DOHH2 (cell line): ENCODE measurements around the gene AKAP5.

ENCODE experiments used
- H3F3A ChIP-seq: fragments of 200-600 bp; sonication (generic), shearing (Covaris generic); 2 replicates; pipeline ENCODE4 v1.6.0; 2016; ENCODE audit warnings: antibody characterized with exemption, mild to moderate bottlenecking; ENCODE audit not compliant: control insufficient read depth, insufficient read depth
- H3K27ac ChIP-seq: fragments of 200-600 bp; sonication (generic); 2 replicates; pipeline ENCODE4 v1.5.1; 2014; ENCODE audit warnings: low read depth, mild to moderate bottlenecking, low read length, moderate library complexity
- H3K27me3 ChIP-seq: fragments of 200-600 bp; sonication (generic); 2 replicates; pipeline ENCODE4 v1.6.1; 2014; ENCODE audit warnings: mild to moderate bottlenecking, low read length, mixed read lengths; ENCODE audit not compliant: control insufficient read depth
- H3K36me3 ChIP-seq: fragments of 200-600 bp; sonication (generic); 2 replicates; pipeline ENCODE4 v1.6.1; 2014; ENCODE audit warnings: mild to moderate bottlenecking, low read length, moderate library complexity, mixed read lengths; ENCODE audit not compliant: control insufficient read depth
- H3K4me1 ChIP-seq: fragments of 200-600 bp; sonication (generic); 2 replicates; pipeline ENCODE4 v1.6.1; 2014; ENCODE audit warnings: mild to moderate bottlenecking, low read length, mixed read lengths; ENCODE audit not compliant: control insufficient read depth
- H3K4me2 ChIP-seq: fragments of 200-600 bp; sonication (generic); 2 replicates; pipeline ENCODE4 v1.6.0; 2014; ENCODE audit warnings: mild to moderate bottlenecking, low read length, moderate library complexity
- H3K4me3 ChIP-seq: fragments of 200-600 bp; sonication (generic); 2 replicates; pipeline ENCODE4 v1.5.1; 2014; ENCODE audit warnings: mild to moderate bottlenecking, low read length, mixed read lengths
- H3K79me2 ChIP-seq: fragments of 200-600 bp; sonication (generic); 2 replicates; pipeline ENCODE4 v1.6.1; 2014; ENCODE audit warnings: mild to moderate bottlenecking, low read length, mixed read lengths; ENCODE audit not compliant: control insufficient read depth
- H3K9me2 ChIP-seq: fragments of 200-600 bp; sonication (generic); replicated peaks from 2 replicates; pipeline ENCODE4 v1.6.1; 2014; ENCODE audit warnings: mild to moderate bottlenecking, low read length, mixed read lengths; ENCODE audit not compliant: control insufficient read depth
- H3K9me3 ChIP-seq: fragments of 200-600 bp; sonication (generic); 2 replicates; pipeline ENCODE4 v1.6.1; 2014; ENCODE audit warnings: antibody characterized with exemption, low read length, mixed read lengths; ENCODE audit not compliant: control insufficient read depth, insufficient read depth
- H4K20me1 ChIP-seq: fragments of 200-600 bp; sonication (generic); 2 replicates; pipeline ENCODE4 v1.6.0; 2014; ENCODE audit warnings: low read depth, mild to moderate bottlenecking, antibody characterized with exemption, low read length, moderate library complexity; ENCODE audit not compliant: control insufficient read depth, insufficient read depth
- EZH2phosphoT487 ChIP-seq: fragments of 200-600 bp; sonication (generic); IDR thresholded peaks from 2 replicates; pipeline ENCODE4 v1.6.1; 2017; ENCODE audit warnings: borderline replicate concordance, mild to moderate bottlenecking, antibody characterized with exemption, low read length, moderate library complexity, mixed read lengths
- TF ChIP-seq, protein P1 (sequence below): fragments of 200-600 bp; sonication (generic); IDR thresholded peaks from one replicate; pipeline ENCODE4 v1.5.1; 2014; ENCODE audit warnings: antibody characterized with exemption, mild to moderate bottlenecking, low read depth, low read length; ENCODE audit not compliant: poor library complexity, severe bottlenecking

Gene AKAP5

DNA sequence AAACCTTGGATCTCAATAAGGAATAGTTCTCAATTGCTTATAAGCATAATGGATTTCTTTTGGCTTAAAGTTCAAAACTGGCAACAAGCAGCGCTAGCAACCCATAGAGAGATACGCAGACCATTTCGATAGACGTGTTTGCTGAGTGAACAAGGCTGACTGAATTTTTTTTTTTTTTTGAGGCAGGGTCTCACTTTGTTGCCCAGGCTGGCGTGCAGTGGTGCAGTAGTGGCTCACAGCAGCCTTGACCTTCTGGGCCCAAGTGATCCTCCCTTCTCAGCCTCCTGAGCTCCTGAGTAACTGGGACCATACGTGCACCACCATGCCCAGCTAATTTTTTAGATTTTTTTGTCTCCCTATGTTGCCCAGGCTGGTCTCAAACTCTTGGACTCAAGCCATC lies 1.4 kb upstream of the AKAP5 start:
- peaks cover 18% of the 10 kb centered on the region for H3K27me3 ChIP-seq
- H3K4me3 ChIP-seq = peak overlapping the region; percentile 69; the same call in 1 of the 2 replicates
- peaks cover 52% of the 10 kb centered on the region for H3K4me1 ChIP-seq
- H3F3A ChIP-seq = peaks cover 30% of the 10 kb centered on the region
- H3K27ac ChIP-seq = no peak overlapping the region
- no peak for TF ChIP-seq EZH2phosphoT487
- TF ChIP-seq, protein P1, sequence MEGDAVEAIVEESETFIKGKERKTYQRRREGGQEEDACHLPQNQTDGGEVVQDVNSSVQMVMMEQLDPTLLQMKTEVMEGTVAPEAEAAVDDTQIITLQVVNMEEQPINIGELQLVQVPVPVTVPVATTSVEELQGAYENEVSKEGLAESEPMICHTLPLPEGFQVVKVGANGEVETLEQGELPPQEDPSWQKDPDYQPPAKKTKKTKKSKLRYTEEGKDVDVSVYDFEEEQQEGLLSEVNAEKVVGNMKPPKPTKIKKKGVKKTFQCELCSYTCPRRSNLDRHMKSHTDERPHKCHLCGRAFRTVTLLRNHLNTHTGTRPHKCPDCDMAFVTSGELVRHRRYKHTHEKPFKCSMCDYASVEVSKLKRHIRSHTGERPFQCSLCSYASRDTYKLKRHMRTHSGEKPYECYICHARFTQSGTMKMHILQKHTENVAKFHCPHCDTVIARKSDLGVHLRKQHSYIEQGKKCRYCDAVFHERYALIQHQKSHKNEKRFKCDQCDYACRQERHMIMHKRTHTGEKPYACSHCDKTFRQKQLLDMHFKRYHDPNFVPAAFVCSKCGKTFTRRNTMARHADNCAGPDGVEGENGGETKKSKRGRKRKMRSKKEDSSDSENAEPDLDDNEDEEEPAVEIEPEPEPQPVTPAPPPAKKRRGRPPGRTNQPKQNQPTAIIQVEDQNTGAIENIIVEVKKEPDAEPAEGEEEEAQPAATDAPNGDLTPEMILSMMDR = no peak
- peaks cover 26% of the 10 kb centered on the region for H3K36me3 ChIP-seq
- no peaks in the 10 kb centered on the region for H3K9me3 ChIP-seq
- no peaks in the 10 kb centered on the region for H3K79me2 ChIP-seq
- peaks cover 4% of the 10 kb centered on the region; the same call in 1 of the 2 replicates for H4K20me1 ChIP-seq
- peak overlapping the region; percentile 76 for H3K4me2 ChIP-seq
- no peaks in the 10 kb centered on the region for H3K9me2 ChIP-seq

DNA sequence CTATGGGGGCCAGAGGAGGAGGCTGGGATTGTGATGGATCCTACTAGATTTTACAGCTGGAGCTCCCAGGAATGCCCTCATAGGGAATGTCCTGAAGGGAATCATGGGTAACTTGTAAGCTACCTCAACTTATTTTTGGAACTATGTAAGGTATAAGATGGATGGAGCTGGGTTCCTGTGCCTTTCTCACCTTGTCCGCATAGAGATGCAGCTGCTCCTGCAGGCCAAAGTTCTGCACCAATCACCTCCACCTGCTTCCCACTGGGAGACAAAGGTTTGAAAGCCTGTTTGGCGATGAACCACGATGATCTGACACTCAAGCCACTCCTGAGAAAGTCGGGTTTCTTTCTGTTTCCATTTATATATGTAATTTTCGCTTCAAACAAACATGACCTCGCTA lies 648 bp upstream of the AKAP5 start:
- no peaks in the 10 kb centered on the region for H3K9me3 ChIP-seq
- H3K36me3 ChIP-seq = peaks cover 19% of the 10 kb centered on the region
- H3K27me3 ChIP-seq = peaks cover 18% of the 10 kb centered on the region
- TF ChIP-seq, protein P1 = no peak
- no peak for TF ChIP-seq EZH2phosphoT487
- peak overlapping the region; percentile 76 for H3K4me2 ChIP-seq
- peaks cover 37% of the 10 kb centered on the region for H3F3A ChIP-seq
- H3K9me2 ChIP-seq = no peaks in the 10 kb centered on the region
- peaks cover 4% of the 10 kb centered on the region; the same call in 1 of the 2 replicates for H4K20me1 ChIP-seq
- no peak overlapping the region for H3K27ac ChIP-seq
- H3K4me3 ChIP-seq = peak overlapping the region; percentile 69
- peaks cover 52% of the 10 kb centered on the region for H3K4me1 ChIP-seq
- no peaks in the 10 kb centered on the region for H3K79me2 ChIP-seq

DNA sequence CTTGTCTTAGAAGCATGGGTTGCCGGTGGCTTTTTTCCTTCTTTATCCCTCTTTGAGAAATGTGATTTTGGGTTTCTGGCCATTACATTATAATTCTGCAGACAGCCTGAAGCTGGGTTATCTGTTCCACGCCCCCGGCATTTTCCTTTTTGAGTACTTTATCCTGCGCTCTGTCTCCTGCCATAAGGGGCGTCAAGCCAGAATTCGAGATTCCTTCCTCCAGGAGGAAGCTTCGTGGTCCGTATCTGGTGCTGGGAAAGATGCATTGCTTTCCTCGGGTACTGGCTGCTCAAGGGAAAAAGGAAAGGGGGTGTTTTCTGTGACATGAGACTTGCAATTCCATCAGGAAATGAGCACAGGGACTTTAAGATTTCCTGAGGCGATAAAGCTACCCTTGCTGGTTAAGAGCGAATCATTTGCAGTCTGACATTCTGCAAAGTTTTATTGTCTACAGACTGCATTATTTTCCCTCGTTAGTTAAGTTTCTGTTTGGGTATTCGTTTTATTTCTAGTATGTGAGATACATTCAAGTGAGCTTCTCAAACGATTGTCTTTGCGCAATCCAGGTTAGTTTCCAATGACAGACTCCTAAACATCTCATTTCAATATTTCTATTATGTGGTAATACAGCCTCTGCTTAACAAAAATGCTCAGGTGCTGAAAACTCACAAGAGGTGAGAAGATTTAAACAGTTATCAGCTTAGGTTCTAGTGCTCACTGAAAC lies 694 bp downstream of the AKAP5 start:
- Histone ChIP-seq H3K4me1 (peaks cover 52% of the 10 kb centered on the region), H4K20me1 (peaks cover 4% of the 10 kb centered on the region; the same call in 1 of the 2 replicates), H3K36me3 (peaks cover 13% of the 10 kb centered on the region), H3K9me2 (no peaks in the 10 kb centered on the region), H3K9me3 (no peaks in the 10 kb centered on the region), H3K4me2 (peak overlapping the region; percentile 76), H3K27me3 (peaks cover 18% of the 10 kb centered on the region), H3K4me3 (peak overlapping the region; percentile 69), H3K79me2 (no peaks in the 10 kb centered on the region), H3F3A (peaks cover 34% of the 10 kb centered on the region), H3K27ac (no peak overlapping the region)
- TF ChIP-seq EZH2phosphoT487 = no peak
- TF ChIP-seq, protein P1 = no peak
